GM19455 (cell line): ENCODE data around the gene SLC25A27.

Source experiments
- ATAC-seq: cut with Tn5 transposase; IDR thresholded peaks from one replicate; pipeline ENCODE4 v1.9.1; 2021; ENCODE audit not compliant: unreplicated experiment

SLC25A27 gene

DNA sequence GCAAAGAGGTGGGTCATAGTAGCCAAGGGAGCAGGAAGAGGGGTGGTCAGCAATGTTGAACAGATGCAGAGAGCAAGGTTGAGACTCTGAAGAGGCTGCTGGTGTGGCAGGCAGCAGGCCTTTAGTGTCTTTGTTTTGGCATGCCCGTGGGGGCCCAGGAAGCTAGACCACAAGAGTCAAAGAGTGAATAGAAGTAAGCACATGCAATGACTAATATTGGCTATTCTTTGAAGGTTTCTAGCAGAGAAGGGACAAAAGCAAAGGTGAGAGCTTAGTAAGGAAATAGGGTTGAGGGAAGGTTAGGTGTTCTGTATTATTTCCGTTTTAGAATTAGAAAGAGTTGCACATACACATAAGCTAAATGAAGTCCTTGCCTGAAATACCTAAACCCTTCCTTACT is 53.7 kb downstream of the SLC25A27 start:
- no peak for ATAC-seq

DNA sequence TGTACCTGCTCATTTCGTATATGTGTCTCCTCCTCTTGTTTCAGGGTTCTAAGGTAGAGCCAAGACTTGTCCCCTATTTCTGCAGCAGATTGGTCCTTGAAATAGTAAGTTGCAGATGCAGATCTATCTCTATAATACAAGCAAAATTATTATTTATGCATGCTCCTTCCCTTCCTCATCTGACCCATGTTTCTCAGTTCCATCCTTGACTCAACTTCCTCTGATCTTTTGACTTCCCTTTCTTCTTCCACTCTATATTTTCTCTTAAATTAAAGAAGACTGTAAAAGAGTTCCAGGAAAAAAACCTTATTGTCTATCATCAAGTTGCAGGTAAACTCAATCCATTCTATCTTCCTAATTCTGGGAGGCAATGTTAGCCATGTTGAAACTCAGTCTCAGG is 58.7 kb downstream of the SLC25A27 start:
- ATAC-seq: no peak

DNA sequence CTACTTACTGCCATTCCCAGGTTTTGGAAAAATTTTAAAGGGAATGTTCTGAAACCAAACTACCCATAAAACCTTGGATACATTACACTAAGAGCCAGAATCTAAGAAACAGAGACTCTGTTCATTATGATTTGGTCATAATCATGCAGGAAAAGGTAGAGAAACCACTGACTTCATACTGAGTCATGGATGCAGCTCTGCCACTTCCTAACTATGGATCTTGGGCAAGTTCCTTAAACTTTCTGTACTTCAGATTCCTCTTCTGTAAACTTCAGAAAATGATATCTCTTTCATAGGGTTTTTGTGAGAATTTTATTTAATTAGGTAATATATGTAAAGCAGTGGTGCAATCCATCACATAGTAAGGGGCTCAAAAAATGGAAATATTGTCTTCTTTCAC is 62.4 kb downstream of the SLC25A27 start:
- ATAC-seq: no peak

DNA sequence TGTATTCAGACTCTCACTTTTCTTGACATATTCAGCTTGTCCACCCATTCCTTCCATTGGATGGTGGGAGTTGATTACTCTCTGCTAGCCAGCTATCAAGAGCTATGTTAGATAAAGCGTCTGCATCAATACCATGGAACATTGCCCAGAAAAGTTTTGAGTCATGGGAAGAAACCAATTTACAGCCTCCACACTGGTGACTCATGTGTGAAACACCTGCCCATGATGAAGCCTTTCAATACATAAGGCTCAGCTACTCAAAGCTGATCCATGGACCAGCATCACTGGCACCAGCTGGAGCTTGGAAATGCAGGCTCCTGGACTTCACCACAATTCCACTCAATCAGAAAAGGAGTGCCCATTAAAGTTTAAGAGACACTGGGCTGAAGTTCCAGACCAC is 66.3 kb downstream of the SLC25A27 start:
- no peak for ATAC-seq

DNA sequence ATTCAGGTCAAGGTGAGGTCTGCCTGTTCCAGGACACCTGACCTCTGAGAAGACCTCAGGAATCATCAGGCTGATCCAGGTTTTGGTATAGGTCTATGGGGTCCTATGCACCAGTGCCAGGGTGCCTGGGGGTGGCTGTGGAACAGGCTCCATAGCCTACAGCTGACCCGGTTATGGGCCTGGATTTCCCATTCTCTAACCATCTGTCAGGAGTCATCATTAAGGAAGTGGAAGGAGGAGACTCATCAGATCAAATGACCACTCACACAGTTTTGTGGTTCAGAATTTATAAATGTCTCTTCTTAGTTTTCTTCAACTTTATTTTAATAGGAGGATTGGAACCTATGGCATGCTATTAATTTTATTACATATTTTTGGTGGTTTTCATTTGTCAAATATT is 67.6 kb downstream of the SLC25A27 start:
- ATAC-seq: no peak
